HS-5 (cell line): ENCODE measurements around the gene SYNJ2.
A peak's percentile ranks its signal among the peaks of the same experiment; 100 is the strongest.

Source experiments
- DNase-seq: peaks from one replicate; pipeline ENCODE4 v3.0.0-alpha.2; 2012; ENCODE audit warnings: low read depth

SYNJ2 gene

DNA sequence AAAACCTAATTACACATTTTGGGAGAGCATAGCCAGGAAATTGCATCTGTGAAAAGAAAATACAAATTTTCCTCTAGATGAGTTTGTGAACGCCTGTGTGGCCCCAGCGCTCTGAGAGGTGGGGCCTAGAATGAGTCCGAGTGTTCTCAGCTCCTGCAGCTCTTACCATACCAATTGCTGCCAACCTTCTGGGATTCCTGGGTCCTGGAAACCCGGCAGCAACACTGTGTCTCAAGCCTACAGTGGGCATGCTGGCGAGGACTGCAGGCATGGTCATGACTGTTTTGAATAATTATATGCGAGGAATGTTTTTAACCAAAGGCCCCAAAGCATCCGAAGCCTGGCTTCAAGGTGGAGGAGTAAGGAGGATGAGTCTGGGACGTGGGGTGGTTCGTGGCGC lies 96.0 kb downstream of the SYNJ2 start:
- no peak for DNase-seq

- DNase-seq: no peak
These were observed 96.7 kb downstream of the SYNJ2 start for GRCh38 chr6:158078320-158078719.

GRCh38 chr6:158080849-158081656 lies 99.4 kb downstream of the SYNJ2 start:
- no peak for DNase-seq

- DNase-seq: no peak
These were observed 99.9 kb downstream of the SYNJ2 start for GRCh38 chr6:158081657-158081935.

GRCh38 chr6:158083455-158084325 lies 102.0 kb downstream of the SYNJ2 start:
- no peak for DNase-seq

- DNase-seq: no peak
These were observed 103.8 kb downstream of the SYNJ2 start for GRCh38 chr6:158085261-158086053.

- DNase-seq: no peak
These were observed 104.4 kb downstream of the SYNJ2 start for GRCh38 chr6:158086054-158086503.

- DNase-seq: peak; percentile 16
These were observed 105.0 kb downstream of the SYNJ2 start for GRCh38 chr6:158086504-158087223.

- no peak for DNase-seq
These were observed 105.7 kb downstream of the SYNJ2 start for GRCh38 chr6:158087224-158087867.

GRCh38 chr6:158092806-158093205 lies 111.1 kb downstream of the SYNJ2 start:
- no peak for DNase-seq

- DNase-seq: no peak
These were observed 113.4 kb downstream of the SYNJ2 start for GRCh38 chr6:158095031-158095430.

DNA sequence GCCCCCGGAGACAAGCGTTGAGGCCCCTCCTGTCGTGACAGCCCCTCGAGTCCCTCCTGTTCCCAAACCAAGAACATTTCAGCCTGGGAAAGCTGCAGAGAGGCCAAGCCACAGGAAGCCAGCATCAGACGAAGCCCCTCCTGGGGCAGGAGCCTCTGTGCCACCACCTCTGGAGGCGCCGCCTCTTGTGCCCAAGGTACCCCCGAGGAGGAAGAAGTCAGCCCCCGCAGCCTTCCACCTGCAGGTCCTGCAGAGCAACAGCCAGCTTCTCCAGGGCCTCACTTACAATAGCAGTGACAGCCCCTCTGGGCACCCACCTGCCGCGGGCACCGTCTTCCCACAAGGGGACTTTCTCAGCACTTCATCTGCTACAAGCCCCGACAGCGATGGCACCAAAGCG lies 114.0 kb downstream of the SYNJ2 start:
- DNase-seq: no peak

DNA sequence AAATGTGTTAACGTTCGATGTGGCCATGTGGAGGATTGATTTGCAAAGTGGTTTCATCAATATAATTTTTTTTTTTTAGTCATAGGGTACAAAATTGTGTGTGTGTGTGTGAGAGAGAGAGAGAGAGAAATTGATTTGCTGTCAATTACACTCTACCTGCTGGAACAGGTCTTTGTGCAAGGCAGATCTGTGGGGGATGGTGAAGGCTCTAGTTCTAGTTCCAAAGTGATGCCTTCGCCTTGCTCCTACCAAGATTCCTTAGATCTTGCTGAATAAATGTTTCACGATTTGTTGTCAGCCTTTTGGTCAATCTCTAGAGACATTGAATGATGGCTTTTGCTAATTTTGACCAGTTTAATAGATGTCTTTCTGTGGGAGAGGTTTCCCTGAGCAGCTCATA lies 121.6 kb downstream of the SYNJ2 start:
- no peak for DNase-seq

- no peak for DNase-seq
These were observed 123.0 kb downstream of the SYNJ2 start for GRCh38 chr6:158104696-158105095.

DNA sequence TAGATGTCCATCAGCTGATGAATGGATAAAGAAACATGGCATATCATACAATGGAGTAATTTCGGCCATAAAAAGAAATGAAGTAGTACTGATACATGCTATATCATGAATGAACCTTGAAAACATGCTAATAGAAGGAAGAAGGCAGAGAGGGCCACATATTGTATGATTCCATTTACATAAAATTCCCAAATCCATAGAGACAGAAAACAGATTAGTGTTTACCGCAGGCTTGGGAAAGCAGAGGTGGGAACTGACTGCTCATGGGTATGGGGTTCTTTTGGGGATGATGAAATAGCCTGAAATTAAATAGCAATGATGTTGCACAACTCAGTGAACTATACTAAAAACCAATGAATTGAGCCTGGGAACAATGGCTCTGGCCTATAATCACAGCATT lies 128.1 kb downstream of the SYNJ2 start:
- DNase-seq: no peak

DNA sequence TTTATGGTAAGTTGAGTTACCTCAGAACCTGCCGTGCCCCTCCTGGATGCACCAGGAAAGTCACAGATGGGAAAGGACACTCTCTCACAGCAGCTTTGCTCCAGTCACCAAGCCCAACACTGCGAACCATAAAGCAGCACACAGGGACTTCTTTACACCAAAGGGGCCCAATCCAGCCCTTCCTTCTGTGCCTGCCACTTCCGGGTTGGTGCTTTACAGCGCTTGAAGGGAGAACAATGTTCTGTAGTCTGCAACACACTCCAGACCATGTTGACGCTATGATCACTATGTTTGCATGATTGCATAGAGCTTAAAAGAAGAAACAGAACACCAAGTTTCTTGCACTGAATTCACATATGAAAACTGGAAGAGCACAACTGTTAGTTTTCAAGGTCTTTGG lies 129.3 kb downstream of the SYNJ2 start:
- no peak for DNase-seq

DNA sequence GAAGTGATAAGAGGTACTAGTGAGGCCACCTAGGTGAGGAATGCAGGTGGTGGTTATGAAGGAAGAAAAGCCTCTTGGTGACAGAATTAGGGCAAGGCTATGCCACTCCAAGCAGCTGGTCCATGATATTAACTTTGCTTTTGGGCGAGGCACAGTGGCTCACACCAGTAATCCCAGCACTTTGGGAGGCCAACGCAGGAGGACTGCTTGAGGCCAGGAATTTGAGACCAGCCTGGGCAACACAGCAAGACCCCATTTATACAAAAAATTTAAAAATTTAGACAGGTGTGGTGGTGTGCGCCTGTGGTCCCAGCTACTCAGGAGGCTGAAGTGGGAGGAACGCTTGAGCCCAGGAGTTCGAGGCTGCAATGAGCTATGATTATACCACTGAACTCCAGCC lies 130.3 kb downstream of the SYNJ2 start:
- no peak for DNase-seq

GRCh38 chr6:158113802-158114201 lies 132.1 kb downstream of the SYNJ2 start:
- DNase-seq: no peak

DNA sequence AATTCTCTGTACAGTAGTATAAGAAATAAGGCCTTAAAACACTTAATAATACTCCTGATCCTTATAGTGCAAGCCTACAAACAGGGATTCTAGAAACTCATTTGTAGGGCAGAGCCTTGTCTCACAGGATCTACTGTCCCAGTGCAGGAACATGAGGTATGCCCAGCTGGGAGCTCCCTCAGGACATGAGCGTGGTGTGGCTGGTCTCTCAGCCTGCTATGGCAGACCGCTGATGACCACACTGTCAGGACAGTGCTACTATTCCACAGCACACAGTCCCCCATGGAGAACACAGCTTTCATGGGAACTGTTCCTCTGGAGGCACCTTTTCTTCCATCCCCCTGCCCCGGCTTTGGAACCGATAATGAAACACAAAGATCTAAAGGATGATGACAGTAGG lies 133.4 kb downstream of the SYNJ2 start:
- DNase-seq: no peak

- DNase-seq: no peak
These were observed 133.8 kb downstream of the SYNJ2 start for GRCh38 chr6:158115508-158115907.

- no peak for DNase-seq
These were observed 137.2 kb downstream of the SYNJ2 start for GRCh38 chr6:158118886-158119285.
